ENCODE results near the gene CTNNA3. TPM values are rescaled to one million over a fixed set of nuclear protein-coding genes. Genes with fewer than 3 reads are reported as not detected.

CTNNA3 gene
- polyA plus RNA-seq, 1 donor from 2014 or later: 0.14 TPM

GRCh38 chr10:67098461-67098860 lies 597.5 kb downstream of the CTNNA3 start:
- Histone ChIP-seq H3K27ac (ENCODE audit: low read length) (no peak overlapping the region), H3K4me3 (ENCODE audit: low read length) (no peak overlapping the region)
- TF ChIP-seq SMC3 (conservative IDR thresholded peaks at IDR 0.05; ENCODE audit: poor library complexity): no peak
- TF ChIP-seq EZH2 (IDR thresholded peaks at IDR 0.05; ENCODE audit: borderline replicate concordance, insufficient read depth, low read length, poor library complexity, severe bottlenecking): no peak
- no peak for TF ChIP-seq REST (IDR thresholded peaks at IDR 0.05; ENCODE audit: borderline replicate concordance)
- no peak for TF ChIP-seq RAD21 (conservative IDR thresholded peaks at IDR 0.05)
- TF ChIP-seq MXI1 (conservative IDR thresholded peaks at IDR 0.05; ENCODE audit: poor library complexity, severe bottlenecking): no peak
- TF ChIP-seq POLR2AphosphoS5 (IDR thresholded peaks at IDR 0.05): no peak
- TF ChIP-seq EP300 (conservative IDR thresholded peaks at IDR 0.05; ENCODE audit: poor library complexity, severe bottlenecking): no peak
- no peak for TF ChIP-seq TAF1 (IDR thresholded peaks at IDR 0.05; ENCODE audit: low read depth)
- TF ChIP-seq CTCF (IDR thresholded peaks at IDR 0.05; ENCODE audit: poor library complexity, severe bottlenecking): no peak

GRCh38 chr10:67095531-67095930 lies 600.5 kb downstream of the CTNNA3 start:
- Histone ChIP-seq H3K27me3 (ENCODE audit: insufficient read depth, low read depth, low read length) (no peaks in the 10 kb centered on the region), H3K27ac (ENCODE audit: low read length) (no peak overlapping the region), H3K79me2 (replicated peaks; ENCODE audit: insufficient read depth, low read length) (no peaks in the 10 kb centered on the region), H3K36me3 (ENCODE audit: insufficient read depth, low read length) (no peaks in the 10 kb centered on the region), H2AFZ (ENCODE audit: low read depth, low read length) (no peak overlapping the region), H3K4me3 (ENCODE audit: low read length) (no peak overlapping the region), H3F3A (ENCODE audit: insufficient read depth, low read length, poor library complexity, severe bottlenecking) (no peaks in the 10 kb centered on the region), H3K9me2 (ENCODE audit: insufficient read depth, low read length) (no peaks in the 10 kb centered on the region), H4K20me1 (ENCODE audit: insufficient read depth) (no peaks in the 10 kb centered on the region), H3K9me3 (ENCODE audit: low read length) (no peaks in the 10 kb centered on the region), H3K9ac (ENCODE audit: low read length) (no peak overlapping the region), H3K4me2 (ENCODE audit: low read length) (no peak overlapping the region)
- TF ChIP-seq MXI1 (conservative IDR thresholded peaks at IDR 0.05; ENCODE audit: poor library complexity, severe bottlenecking) (no peak), EZH2 (IDR thresholded peaks at IDR 0.05; ENCODE audit: borderline replicate concordance, insufficient read depth, low read length, poor library complexity, severe bottlenecking) (no peak), TAF1 (IDR thresholded peaks at IDR 0.05; ENCODE audit: low read depth) (no peak), REST (IDR thresholded peaks at IDR 0.05; ENCODE audit: borderline replicate concordance) (no peak), SMC3 (conservative IDR thresholded peaks at IDR 0.05; ENCODE audit: poor library complexity) (no peak), CTCF (IDR thresholded peaks at IDR 0.05; ENCODE audit: poor library complexity, severe bottlenecking) (no peak), EP300 (conservative IDR thresholded peaks at IDR 0.05; ENCODE audit: poor library complexity, severe bottlenecking) (no peak), RAD21 (conservative IDR thresholded peaks at IDR 0.05) (no peak), POLR2AphosphoS5 (IDR thresholded peaks at IDR 0.05) (no peak)

More at GRCh38 chr10:67098461-67098860, 597.5 kb downstream of the CTNNA3 start:
- no peaks in the 10 kb centered on the region for H3K27me3 ChIP-seq (ENCODE audit: insufficient read depth, low read depth, low read length)
- H4K20me1 ChIP-seq (ENCODE audit: insufficient read depth): no peaks in the 10 kb centered on the region
- H3K36me3 ChIP-seq (ENCODE audit: insufficient read depth, low read length): no peaks in the 10 kb centered on the region
- no peak overlapping the region for H3K9ac ChIP-seq (ENCODE audit: low read length)
- H3F3A ChIP-seq (ENCODE audit: insufficient read depth, low read length, poor library complexity, severe bottlenecking): no peaks in the 10 kb centered on the region
- H3K9me2 ChIP-seq (ENCODE audit: insufficient read depth, low read length): no peaks in the 10 kb centered on the region
- no peaks in the 10 kb centered on the region for H3K79me2 ChIP-seq (replicated peaks; ENCODE audit: insufficient read depth, low read length)
- H3K9me3 ChIP-seq (ENCODE audit: low read length): no peaks in the 10 kb centered on the region
- H2AFZ ChIP-seq (ENCODE audit: low read depth, low read length): no peak overlapping the region
- no peak overlapping the region for H3K4me2 ChIP-seq (ENCODE audit: low read length)
